Fibroblast of villous mesenchyme (primary cell): ENCODE data around the gene TTC39B. TPM values are rescaled to one million over a fixed set of nuclear protein-coding genes. Genes with fewer than 3 reads are reported as not detected.

Experiments
- DNase-seq: peaks from one replicate; pipeline ENCODE4 v3.0.0-alpha.2; 2010; ENCODE audit warnings: low read depth
- H3K4me3 ChIP-seq: 2 replicates; pipeline ENCODE4 v1.5.1; 2011; ENCODE audit warnings: low read depth, mild to moderate bottlenecking, low read length
- CTCF ChIP-seq: IDR thresholded peaks from 2 replicates; pipeline ENCODE4 v1.5.1; 2012; ENCODE audit warnings: low read depth, mild to moderate bottlenecking, low read length; ENCODE audit not compliant: insufficient read depth
- total RNA-seq: library from RNA; depleted of rRNA; stranded (reverse); fragments of >200 nt; gene quantifications from 2 replicates; pipeline ENCODE4 v1.2.3, GENCODE V29; 2012

TTC39B gene
- total RNA-seq, 1 donor, result 16.0 TPM

DNA sequence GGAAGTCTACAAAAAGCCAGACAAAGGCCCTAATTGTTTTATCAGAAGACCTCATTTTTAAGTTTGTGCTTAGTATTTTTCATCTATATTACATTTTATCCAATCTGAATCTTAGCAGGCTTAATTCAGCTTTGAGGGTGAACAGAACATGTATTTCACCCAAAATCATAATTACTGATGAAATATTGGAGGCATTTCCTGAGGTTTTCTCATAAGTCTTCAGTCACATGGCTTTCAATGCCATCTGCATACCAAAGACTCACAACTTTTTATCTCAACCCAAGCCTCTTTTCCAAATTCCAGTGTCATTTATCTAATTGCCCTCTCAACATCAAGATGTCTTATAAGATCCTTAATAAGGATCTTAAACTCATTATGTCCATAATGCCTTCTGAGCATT is 150.8 kb downstream of the TTC39B start:
- TF ChIP-seq CTCF, result no peak

DNA sequence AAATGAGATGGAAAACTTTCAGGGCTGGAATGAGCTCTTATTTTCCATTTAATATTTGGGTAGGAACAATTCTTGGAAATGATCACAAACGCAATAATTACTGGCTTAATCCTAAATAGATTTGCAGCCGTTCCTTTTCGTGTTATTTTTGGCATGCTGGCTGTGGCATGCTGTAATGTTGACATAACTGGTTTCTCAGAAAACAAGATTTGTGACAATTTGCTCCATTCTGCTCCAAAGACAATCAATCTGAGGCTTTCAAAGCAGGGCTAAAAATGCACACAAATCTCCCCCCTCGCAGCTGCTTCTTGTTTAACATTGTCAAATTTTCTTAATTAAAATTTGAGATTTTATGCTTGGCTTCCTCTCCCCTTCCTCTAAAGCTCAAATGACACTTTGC is 151.2 kb downstream of the TTC39B start:
- no peak for DNase-seq
- TF ChIP-seq CTCF, result no peak
- no peak overlapping the region for H3K4me3 ChIP-seq

More for the DNA sequence above, 150.8 kb downstream of the TTC39B start:
- H3K4me3 ChIP-seq, result no peak overlapping the region
- no peak for DNase-seq

- no peak for DNase-seq
- TF ChIP-seq CTCF, result no peak
Measured at GRCh38 chr9:15155323-15155722, 151.7 kb downstream of the TTC39B start.

GRCh38 chr9:15154677-15155076 is 152.3 kb downstream of the TTC39B start:
- no peak for TF ChIP-seq CTCF

More at GRCh38 chr9:15155323-15155722, 151.7 kb downstream of the TTC39B start:
- no peak overlapping the region for H3K4me3 ChIP-seq

GRCh38 chr9:15153961-15154360 is 153.1 kb downstream of the TTC39B start:
- no peak overlapping the region for H3K4me3 ChIP-seq
- TF ChIP-seq CTCF, result no peak
- DNase-seq, result no peak

More at GRCh38 chr9:15154677-15155076, 152.3 kb downstream of the TTC39B start:
- no peak overlapping the region for H3K4me3 ChIP-seq
- DNase-seq, result no peak

DNA sequence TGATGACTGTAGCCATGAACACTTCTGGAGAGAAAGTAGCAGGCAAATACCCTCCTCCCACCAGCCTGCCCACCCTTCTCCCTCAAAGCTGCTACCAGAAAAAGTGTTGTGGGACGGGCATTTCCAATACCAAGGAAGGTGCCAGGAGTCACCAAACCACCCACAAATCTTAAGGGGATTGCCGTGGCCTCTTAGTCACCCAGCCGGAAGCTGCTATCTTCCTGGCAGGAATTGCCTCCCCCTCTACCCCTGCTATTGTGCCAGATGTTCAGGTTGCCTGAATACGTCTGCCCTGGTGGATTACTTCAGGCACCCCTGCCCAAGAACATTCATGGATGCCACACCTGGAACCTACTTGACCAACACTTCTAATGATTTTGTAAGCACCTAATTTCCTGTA is 156.1 kb downstream of the TTC39B start:
- DNase-seq, result no peak
- TF ChIP-seq CTCF, result no peak
- H3K4me3 ChIP-seq, result no peak overlapping the region

DNA sequence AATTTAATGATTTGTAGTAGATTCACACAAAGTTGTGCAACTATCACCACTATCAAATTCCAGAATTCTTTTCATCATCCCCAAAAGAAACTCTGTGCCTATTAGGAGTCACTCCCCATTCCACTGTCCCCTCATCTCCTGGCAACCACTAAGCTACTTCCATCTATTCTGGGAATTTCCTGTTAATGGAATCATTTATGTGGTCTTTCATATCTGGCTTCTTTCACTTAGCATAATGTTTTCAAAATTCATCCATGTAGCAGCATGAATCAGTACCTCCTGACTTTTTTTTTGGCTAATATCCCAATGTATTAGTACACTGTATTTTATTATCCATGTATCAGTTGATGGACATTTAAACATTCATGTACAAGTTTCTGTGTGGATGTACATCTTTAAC is 157.6 kb downstream of the TTC39B start:
- H3K4me3 ChIP-seq, result no peak overlapping the region
- TF ChIP-seq CTCF, result no peak
- peak; percentile 53 for DNase-seq
